NCI-H187 (cell line): ENCODE data around the gene ACIN1.

ENCODE experiments used
- DNase-seq, 2 experiments: peaks; one replicate each; lab custom pipeline; 2025; lab: John Stamatoyannopoulos, UW

ACIN1 gene

GRCh38 chr14:23105348-23105824 lies 10.4 kb upstream of the ACIN1 start:
- DNase-seq = no peak

GRCh38 chr14:23104591-23105347 lies 9.8 kb upstream of the ACIN1 start, which contains the start of gene CIROP:
Gene CIROP (minus strand): TSS chr14:23104989. CDS start chr14:23104920, 69 bp downstream.
- DNase-seq = no peak

- DNase-seq = no peak
Observed at GRCh38 chr14:23104070-23104590, 9.2 kb upstream of the ACIN1 start.

- no peak for DNase-seq
Observed at GRCh38 chr14:23103581-23103980, 8.6 kb upstream of the ACIN1 start.

GRCh38 chr14:23102801-23103200 lies 7.9 kb upstream of the ACIN1 start:
- DNase-seq = no peak

GRCh38 chr14:23101986-23102625 lies 7.2 kb upstream of the ACIN1 start:
- DNase-seq = no peak

- no peak for DNase-seq
Observed at GRCh38 chr14:23101213-23101970, 6.5 kb upstream of the ACIN1 start.

- DNase-seq = no peak
Observed at GRCh38 chr14:23099212-23099861, 4.4 kb upstream of the ACIN1 start.

- DNase-seq = no peak
Observed at GRCh38 chr14:23097786-23098185, 2.9 kb upstream of the ACIN1 start.

GRCh38 chr14:23095196-23096108 lies 516 bp upstream of the ACIN1 start, which contains the start of gene C14orf119:
Gene C14orf119 (plus strand): TSS chr14:23095505. CDS start chr14:23097659, 2,154 bp downstream.
- no peak for DNase-seq

GRCh38 chr14:23093991-23094665 lies 808 bp downstream of the ACIN1 start:
- no peak for DNase-seq

- no peak for DNase-seq
Observed at GRCh38 chr14:23093526-23093925, 1.4 kb downstream of the ACIN1 start.

- DNase-seq = no peak
Observed at GRCh38 chr14:23093104-23093503, 1.8 kb downstream of the ACIN1 start.

GRCh38 chr14:23091294-23092225 lies 3.4 kb downstream of the ACIN1 start:
- DNase-seq = no peak

GRCh38 chr14:23090254-23090636 lies 4.7 kb downstream of the ACIN1 start:
- no peak for DNase-seq

- no peak for DNase-seq
Observed at GRCh38 chr14:23089498-23090253, 5.3 kb downstream of the ACIN1 start.

- DNase-seq = no peak
Observed at GRCh38 chr14:23086565-23086964, 8.4 kb downstream of the ACIN1 start.

GRCh38 chr14:23085458-23085857 lies 9.5 kb downstream of the ACIN1 start:
- DNase-seq = no peak
